NCI-H345 treated with DMSO at 0.1 percent for 48 hours (cell line): ENCODE data around the gene MPL.

Experiments used
- DNase-seq: peaks from one replicate; lab custom pipeline; 2025; ENCODE audit not compliant: unreplicated experiment; lab: John Stamatoyannopoulos, UW

The MPL gene

GRCh38 chr1:43305926-43306687 lies 31.5 kb upstream of the MPL start:
- no peak for DNase-seq

- peak; percentile 5 for DNase-seq
Observed at GRCh38 chr1:43306688-43307457, 30.7 kb upstream of the MPL start.

GRCh38 chr1:43307458-43308158 lies 30.0 kb upstream of the MPL start:
- no peak for DNase-seq

- DNase-seq = no peak
Observed at GRCh38 chr1:43308635-43309404, 28.8 kb upstream of the MPL start.

GRCh38 chr1:43309405-43310025 lies 28.1 kb upstream of the MPL start:
- no peak for DNase-seq

GRCh38 chr1:43311521-43311920 lies 26.1 kb upstream of the MPL start:
- no peak for DNase-seq

- no peak for DNase-seq
Observed at GRCh38 chr1:43312212-43312623, 25.4 kb upstream of the MPL start.

- no peak for DNase-seq
Observed at GRCh38 chr1:43312663-43313515, 24.7 kb upstream of the MPL start.

- no peak for DNase-seq
Observed at GRCh38 chr1:43313771-43314170, 23.8 kb upstream of the MPL start.

GRCh38 chr1:43314233-43314632 lies 23.4 kb upstream of the MPL start:
- no peak for DNase-seq

GRCh38 chr1:43315481-43315880 lies 22.1 kb upstream of the MPL start:
- DNase-seq = no peak

- DNase-seq = no peak
Observed at GRCh38 chr1:43315963-43316737, 21.5 kb upstream of the MPL start.

GRCh38 chr1:43316738-43317520 lies 20.7 kb upstream of the MPL start:
- DNase-seq = no peak

GRCh38 chr1:43317817-43318471 lies 19.7 kb upstream of the MPL start:
- no peak for DNase-seq

GRCh38 chr1:43318831-43319230 lies 18.8 kb upstream of the MPL start:
- no peak for DNase-seq

GRCh38 chr1:43319288-43319687 lies 18.3 kb upstream of the MPL start:
- no peak for DNase-seq

- DNase-seq = no peak
Observed at GRCh38 chr1:43319766-43320165, 17.9 kb upstream of the MPL start.
